ENCODE measurements around the gene ANKRD29. TPM values are rescaled to one million over a fixed set of nuclear protein-coding genes. Genes with fewer than 3 reads are reported as not detected.
"Not testable (repeated sequence)": the region's sequence is repeated elsewhere in the genome, so short reads cannot be mapped to it uniquely, and the experiment has no call there.

Gene ANKRD29
- total RNA-seq, 2 donors from 2014 or later, result not detected

GRCh38 chr18:23643815-23644490, 18.8 kb downstream of the ANKRD29 start:
- no peak for ATAC-seq (replicated peaks)
- Mint-ChIP-seq H3K27ac (no peak overlapping the region), H3K36me3 (ENCODE audit: low read depth) (no peaks in the 10 kb centered on the region), H3K9me3 (no peaks in the 10 kb centered on the region), H3K4me3 (no peak overlapping the region), H3K27me3 (peaks cover 3% of the 10 kb centered on the region), H3K4me1 (peaks cover 4% of the 10 kb centered on the region)

DNA sequence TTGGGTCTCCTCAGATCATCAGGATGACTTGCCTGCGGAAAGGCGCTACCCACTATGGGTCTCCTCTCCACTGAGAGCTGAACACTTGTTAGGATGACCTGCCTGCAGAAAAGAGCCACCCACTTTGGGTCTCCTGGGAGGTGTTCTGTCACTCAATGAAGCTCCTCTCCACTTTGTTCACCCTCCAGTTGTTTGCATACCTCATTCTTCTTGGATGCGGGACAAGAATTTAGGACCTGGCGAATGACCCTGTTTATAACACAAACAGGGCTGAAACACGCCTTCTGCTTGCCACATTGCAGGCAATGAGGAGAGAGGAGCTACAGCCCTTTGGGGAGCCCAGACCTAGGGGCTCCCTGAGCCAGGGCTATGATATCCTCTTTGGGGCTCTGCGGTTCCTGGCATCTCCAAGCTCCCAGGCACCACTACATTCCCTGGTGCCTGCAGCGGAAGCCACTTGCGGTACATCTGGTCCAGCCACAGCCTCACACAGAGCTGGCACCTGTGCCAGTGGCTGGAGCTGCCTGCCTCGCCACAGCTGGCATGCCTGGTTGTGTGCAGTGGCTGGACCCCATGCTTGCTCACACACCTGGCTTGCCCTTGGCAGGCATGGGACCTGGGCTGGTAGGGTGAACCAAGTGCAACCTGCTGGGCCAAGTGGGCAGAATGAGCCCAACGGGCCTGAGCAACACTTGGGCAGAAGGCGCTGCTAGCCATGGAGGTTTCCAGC, 20.6 kb downstream of the ANKRD29 start:
- H3K36me3 Mint-ChIP-seq (ENCODE audit: low read depth), result no peaks in the 10 kb centered on the region
- H3K9me3 Mint-ChIP-seq, result no peaks in the 10 kb centered on the region
- H3K27me3 Mint-ChIP-seq, result peaks cover 11% of the 10 kb centered on the region
- no peak for ATAC-seq (replicated peaks)
- no peak overlapping the region for H3K4me3 Mint-ChIP-seq
- no peak overlapping the region for H3K27ac Mint-ChIP-seq
- peaks cover 4% of the 10 kb centered on the region for H3K4me1 Mint-ChIP-seq

GRCh38 chr18:23641143-23641720, 21.5 kb downstream of the ANKRD29 start:
- H3K27ac Mint-ChIP-seq, result no peak overlapping the region
- no peaks in the 10 kb centered on the region for H3K9me3 Mint-ChIP-seq
- no peak overlapping the region for H3K4me3 Mint-ChIP-seq
- ATAC-seq (replicated peaks), result no peak
- H3K36me3 Mint-ChIP-seq (ENCODE audit: low read depth), result no peaks in the 10 kb centered on the region
- peaks cover 4% of the 10 kb centered on the region for H3K4me1 Mint-ChIP-seq
- peaks cover 11% of the 10 kb centered on the region for H3K27me3 Mint-ChIP-seq

- H3K27me3 Mint-ChIP-seq, result peaks cover 11% of the 10 kb centered on the region
Observed at GRCh38 chr18:23640052-23640451, 22.7 kb downstream of the ANKRD29 start.

DNA sequence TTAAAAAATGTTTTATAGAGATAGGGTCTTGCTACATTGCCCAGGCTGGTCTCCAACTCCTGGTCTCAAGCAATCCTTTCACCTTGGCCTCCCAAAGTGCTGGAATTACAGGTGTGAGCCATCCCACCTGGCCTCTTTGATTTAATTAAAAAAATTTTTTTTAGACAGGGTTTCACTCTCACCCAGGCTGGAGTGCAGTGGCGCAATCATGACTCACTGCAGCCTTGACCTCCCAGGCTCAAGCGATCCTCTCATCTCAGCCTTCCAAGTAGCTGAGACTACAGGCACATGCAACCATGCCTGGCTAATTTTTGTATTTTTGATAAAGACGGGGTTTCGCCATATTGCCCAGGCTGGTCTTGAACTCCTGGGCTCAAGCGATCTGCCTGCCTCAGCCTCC, 26.3 kb downstream of the ANKRD29 start:
- H3K27me3 Mint-ChIP-seq, result peaks cover 11% of the 10 kb centered on the region
- H3K27ac Mint-ChIP-seq; H3K36me3 Mint-ChIP-seq (ENCODE audit: low read depth); H3K9me3 Mint-ChIP-seq; H3K4me3 Mint-ChIP-seq; H3K4me1 Mint-ChIP-seq; ATAC-seq (replicated peaks): not testable (repeated sequence)

More at GRCh38 chr18:23640052-23640451, 22.7 kb downstream of the ANKRD29 start:
- Mint-ChIP-seq H3K4me3 (no peak overlapping the region), H3K9me3 (no peaks in the 10 kb centered on the region), H3K27ac (no peak overlapping the region), H3K36me3 (ENCODE audit: low read depth) (no peaks in the 10 kb centered on the region), H3K4me1 (peaks cover 4% of the 10 kb centered on the region)
- no peak for ATAC-seq (replicated peaks)

DNA sequence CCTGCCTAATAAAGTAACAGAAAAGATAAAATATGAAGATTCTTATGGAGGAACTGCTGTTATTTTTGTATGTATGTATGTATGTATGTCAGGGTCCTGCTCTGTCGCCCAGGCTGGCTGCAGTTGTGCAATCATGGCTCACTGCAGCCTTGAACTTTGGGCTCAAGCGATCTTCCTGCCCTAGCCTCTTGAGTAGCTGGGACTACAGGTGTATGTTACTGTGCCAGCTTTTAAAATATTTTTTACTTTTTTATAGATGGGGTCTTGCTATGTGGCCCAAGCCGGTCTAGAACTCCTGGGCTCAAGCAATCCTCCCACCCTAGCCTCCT, 26.7 kb downstream of the ANKRD29 start:
- Mint-ChIP-seq H3K27me3 (peaks cover 11% of the 10 kb centered on the region), H3K9me3 (no peaks in the 10 kb centered on the region)

DNA sequence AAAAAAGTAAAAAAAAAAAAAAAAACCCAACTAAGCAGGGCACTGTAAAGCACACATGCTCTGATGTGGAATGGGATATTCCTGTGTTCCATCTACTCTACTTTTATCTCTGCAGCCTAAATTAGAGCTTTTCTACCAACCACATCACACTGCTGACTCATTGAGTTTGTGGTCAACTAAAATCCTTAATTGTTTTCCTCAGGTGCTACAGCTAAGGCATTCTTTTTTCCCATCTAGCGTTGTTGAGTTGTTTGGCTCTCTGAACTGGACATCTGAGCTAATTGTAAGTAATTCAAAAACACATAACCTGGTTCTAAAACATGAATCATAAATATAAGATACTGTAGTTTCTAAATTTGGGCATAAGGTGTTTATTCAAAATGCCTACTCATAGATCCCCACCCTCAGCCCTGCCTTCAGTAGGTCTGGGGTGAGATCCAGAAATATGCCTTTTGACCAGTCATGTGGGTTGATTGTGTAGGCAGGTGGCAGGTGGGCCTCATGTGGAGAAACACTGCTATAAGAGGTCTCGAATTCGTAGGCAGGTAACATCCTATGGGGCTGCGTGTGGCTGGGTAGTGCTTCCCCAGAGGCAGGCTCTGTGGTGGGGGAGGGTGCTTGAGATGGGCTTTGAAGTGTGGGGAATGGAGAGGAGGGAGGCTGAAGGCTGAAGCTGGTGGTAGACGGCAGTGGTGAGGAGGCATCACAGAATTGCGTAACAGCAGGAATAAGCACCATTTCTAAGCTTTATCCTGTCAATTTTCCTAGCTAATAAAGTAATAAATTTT, 27.2 kb downstream of the ANKRD29 start:
- Mint-ChIP-seq H3K9me3 (no peaks in the 10 kb centered on the region), H3K4me3 (no peak overlapping the region), H3K27ac (no peak overlapping the region), H3K4me1 (no peaks in the 10 kb centered on the region), H3K27me3 (peaks cover 11% of the 10 kb centered on the region), H3K36me3 (ENCODE audit: low read depth) (no peaks in the 10 kb centered on the region)
- no peak for ATAC-seq (replicated peaks)

More for the DNA sequence above, 26.7 kb downstream of the ANKRD29 start:
- no peak overlapping the region for H3K27ac Mint-ChIP-seq
- ATAC-seq (replicated peaks), result no peak
- no peaks in the 10 kb centered on the region for H3K4me1 Mint-ChIP-seq
- H3K36me3 Mint-ChIP-seq (ENCODE audit: low read depth), result no peaks in the 10 kb centered on the region
- no peak overlapping the region for H3K4me3 Mint-ChIP-seq

DNA sequence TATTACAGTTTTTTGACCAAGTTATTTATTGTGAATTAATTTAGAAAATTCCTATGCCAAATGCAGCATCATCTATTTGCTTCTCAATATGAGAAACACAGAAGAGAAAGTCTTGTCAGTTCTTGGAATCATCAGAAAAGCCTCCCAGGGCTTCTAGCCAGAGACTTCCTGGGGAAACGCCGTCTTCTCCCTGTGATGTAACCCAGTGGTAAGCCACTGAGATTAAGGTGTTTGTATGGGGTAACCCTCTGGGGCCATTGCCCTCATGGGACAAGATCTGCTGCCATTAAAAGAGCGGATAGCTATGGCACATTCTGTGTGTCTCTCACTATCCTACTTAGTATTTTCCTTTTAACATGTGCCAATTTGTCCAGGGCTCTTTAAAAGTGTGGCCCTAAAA, 28.0 kb downstream of the ANKRD29 start:
- no peaks in the 10 kb centered on the region for H3K36me3 Mint-ChIP-seq (ENCODE audit: low read depth)
- H3K27ac Mint-ChIP-seq, result no peak overlapping the region
- H3K4me3 Mint-ChIP-seq, result no peak overlapping the region
- H3K4me1 Mint-ChIP-seq, result no peaks in the 10 kb centered on the region
- H3K27me3 Mint-ChIP-seq, result peaks cover 11% of the 10 kb centered on the region
- H3K9me3 Mint-ChIP-seq, result no peaks in the 10 kb centered on the region
- ATAC-seq (replicated peaks), result no peak

GRCh38 chr18:23632615-23633014, 30.1 kb downstream of the ANKRD29 start:
- Mint-ChIP-seq H3K9me3 (no peaks in the 10 kb centered on the region), H3K4me3 (no peak overlapping the region), H3K4me1 (no peaks in the 10 kb centered on the region), H3K27ac (no peak overlapping the region), H3K36me3 (ENCODE audit: low read depth) (no peaks in the 10 kb centered on the region), H3K27me3 (no peaks in the 10 kb centered on the region)
- no peak for ATAC-seq (replicated peaks)

DNA sequence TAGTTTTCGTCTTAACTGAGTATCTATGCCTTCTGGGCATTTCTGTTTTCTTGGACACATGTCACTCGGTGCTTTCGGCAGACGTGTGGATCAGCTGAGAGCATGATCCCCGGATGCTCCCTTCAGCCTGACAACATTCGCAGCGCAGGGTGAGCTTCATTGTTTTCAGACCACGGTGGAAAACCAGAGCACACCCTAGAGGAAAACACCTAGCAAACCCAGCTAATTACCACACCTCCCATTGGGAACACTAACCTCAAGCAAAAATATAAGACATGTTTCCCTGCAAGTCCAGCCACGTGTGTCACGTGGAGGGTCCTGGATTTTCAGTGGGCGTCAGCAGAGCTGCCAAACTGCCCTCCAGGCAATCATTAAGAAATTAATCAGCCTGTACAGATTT, 31.0 kb downstream of the ANKRD29 start:
- no peak overlapping the region for H3K27ac Mint-ChIP-seq
- ATAC-seq (replicated peaks), result no peak

DNA sequence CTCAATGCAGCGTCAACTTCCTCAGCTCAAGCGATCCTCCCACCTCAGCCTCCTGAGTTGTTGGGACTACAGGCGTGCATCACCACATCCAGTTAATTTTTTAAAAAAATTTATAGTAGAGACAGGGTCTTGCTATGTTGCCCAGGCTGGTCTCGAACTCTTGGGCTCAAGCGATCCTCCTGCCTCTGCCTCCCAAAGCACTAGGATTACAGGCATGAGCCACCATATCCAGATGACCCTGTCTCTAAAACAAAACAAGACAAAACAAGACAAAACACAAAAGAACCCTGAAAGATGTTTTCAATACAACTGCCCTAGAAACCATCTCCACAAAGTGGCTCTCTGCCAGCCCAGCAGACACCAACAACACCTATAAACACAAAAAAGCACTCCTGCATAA, 31.4 kb downstream of the ANKRD29 start:
- Mint-ChIP-seq H3K27me3 (no peaks in the 10 kb centered on the region), H3K27ac (no peak overlapping the region), H3K9me3 (no peaks in the 10 kb centered on the region), H3K4me1 (no peaks in the 10 kb centered on the region), H3K4me3 (no peak overlapping the region), H3K36me3 (ENCODE audit: low read depth) (no peaks in the 10 kb centered on the region)
- ATAC-seq (replicated peaks), result no peak

More for the DNA sequence above, 31.0 kb downstream of the ANKRD29 start:
- no peaks in the 10 kb centered on the region for H3K27me3 Mint-ChIP-seq
- H3K4me1 Mint-ChIP-seq, result no peaks in the 10 kb centered on the region
- H3K36me3 Mint-ChIP-seq (ENCODE audit: low read depth), result no peaks in the 10 kb centered on the region
- H3K9me3 Mint-ChIP-seq, result no peaks in the 10 kb centered on the region
- H3K4me3 Mint-ChIP-seq, result no peak overlapping the region

DNA sequence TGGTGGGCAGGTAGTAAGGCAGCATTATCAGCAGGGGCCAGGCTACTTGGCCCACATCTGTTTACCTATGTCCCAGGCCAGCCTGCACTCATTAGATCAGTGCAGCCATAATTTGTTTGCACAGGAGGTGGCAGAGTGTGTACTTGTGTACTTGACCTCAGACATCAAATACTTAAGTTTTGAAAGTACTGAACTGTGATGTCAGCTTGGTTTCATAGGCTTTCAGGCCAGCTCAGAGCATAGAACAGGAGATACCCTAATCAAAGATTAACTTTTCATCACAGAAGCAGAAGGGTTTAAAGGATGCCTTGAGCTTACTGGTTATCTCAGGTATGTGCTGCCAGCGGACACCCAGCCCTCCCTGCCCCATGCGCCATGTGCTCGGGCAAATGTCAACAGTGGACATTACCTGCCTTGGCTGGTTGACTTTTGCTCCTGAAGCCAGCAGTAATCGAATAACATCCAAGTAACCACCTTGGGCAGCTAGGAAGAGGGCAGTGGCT, 33.2 kb downstream of the ANKRD29 start:
- no peak overlapping the region for H3K4me3 Mint-ChIP-seq
- no peak overlapping the region for H3K27ac Mint-ChIP-seq
- no peak for ATAC-seq (replicated peaks)
- no peaks in the 10 kb centered on the region for H3K4me1 Mint-ChIP-seq
- no peaks in the 10 kb centered on the region for H3K27me3 Mint-ChIP-seq
- no peaks in the 10 kb centered on the region for H3K9me3 Mint-ChIP-seq
- H3K36me3 Mint-ChIP-seq (ENCODE audit: low read depth), result no peaks in the 10 kb centered on the region

GRCh38 chr18:23627970-23628369, 34.7 kb downstream of the ANKRD29 start:
- Mint-ChIP-seq H3K27ac (no peak overlapping the region), H3K4me3 (no peak overlapping the region), H3K36me3 (ENCODE audit: low read depth) (no peaks in the 10 kb centered on the region), H3K4me1 (no peaks in the 10 kb centered on the region), H3K27me3 (no peaks in the 10 kb centered on the region), H3K9me3 (no peaks in the 10 kb centered on the region)
- ATAC-seq (replicated peaks), result no peak

GRCh38 chr18:23627321-23627720, 35.4 kb downstream of the ANKRD29 start:
- no peak for ATAC-seq (replicated peaks)
- no peaks in the 10 kb centered on the region for H3K9me3 Mint-ChIP-seq
- H3K27ac Mint-ChIP-seq, result no peak overlapping the region
- H3K36me3 Mint-ChIP-seq (ENCODE audit: low read depth), result no peaks in the 10 kb centered on the region
- no peaks in the 10 kb centered on the region for H3K4me1 Mint-ChIP-seq
- H3K4me3 Mint-ChIP-seq, result no peak overlapping the region
- peaks cover 1% of the 10 kb centered on the region for H3K27me3 Mint-ChIP-seq
